Activated CD8-positive, alpha-beta memory T cell treated with anti-CD3 and anti-CD28 coated beads, Interleukin-2, amount 50 U/mL, for 4 hours (primary cell): ENCODE data around the gene TEKT1.

Experiments used
- DNase-seq: peaks from one replicate; pipeline ENCODE4 v3.0.0-alpha.2; 2020

TEKT1 gene

DNA sequence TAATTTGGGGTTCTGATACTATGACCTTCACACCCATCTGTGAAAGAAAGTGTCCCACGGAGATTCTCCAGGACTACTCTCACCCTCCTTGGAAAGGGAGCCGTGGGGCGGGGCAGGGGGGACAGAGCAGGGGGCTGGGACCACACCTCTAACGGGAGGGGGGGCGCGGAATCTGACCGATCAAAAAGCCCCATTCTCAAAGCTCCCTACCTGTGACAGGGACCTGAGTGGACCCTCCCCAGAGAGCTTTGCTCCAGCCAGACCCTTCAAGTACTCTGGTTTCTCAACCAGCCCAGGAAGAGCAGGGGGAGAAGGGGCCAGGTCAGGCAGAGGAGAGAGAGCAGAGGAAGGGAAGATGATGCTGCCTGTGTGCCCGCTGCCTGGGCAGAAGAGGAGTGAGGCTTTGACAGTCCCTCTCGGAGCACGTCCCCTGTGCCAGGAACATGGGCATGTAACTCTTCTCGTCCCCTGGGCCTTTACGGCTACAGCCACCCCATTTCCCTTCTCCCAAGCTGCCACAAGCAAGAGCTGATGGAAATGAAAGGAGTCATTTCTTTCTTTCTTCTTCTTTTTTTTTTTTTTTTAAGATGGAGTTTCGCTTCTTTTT lies 75.0 kb downstream of the TEKT1 start:
- no peak for DNase-seq

DNA sequence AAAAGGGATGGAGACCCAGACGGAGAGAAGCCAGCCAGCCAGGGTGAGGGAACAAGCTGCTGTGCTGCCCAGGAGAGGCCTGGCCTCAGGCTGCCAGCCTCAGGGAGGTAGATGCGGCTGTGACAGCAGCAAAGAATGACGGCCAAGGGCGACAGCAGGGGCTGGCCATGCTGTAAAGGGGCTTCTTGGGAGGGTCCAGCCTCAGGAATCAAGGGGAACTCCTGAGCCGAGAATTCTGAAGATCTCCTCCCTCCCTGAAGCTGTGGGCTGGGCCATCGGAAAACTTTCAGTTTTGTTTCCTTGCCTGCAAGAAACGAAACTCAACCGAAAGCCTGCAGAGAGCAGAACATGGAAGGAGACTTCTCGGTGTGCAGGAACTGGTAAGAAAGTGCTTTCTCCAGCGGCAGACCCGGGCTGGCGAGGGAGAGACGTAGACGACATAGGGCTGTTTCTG lies 75.8 kb downstream of the TEKT1 start, which contains the start of gene XAF1:
TSS of gene XAF1 (plus strand) at position 316 of the 454 bp plus-strand sequence. CDS start at position 349, 33 bp downstream.
- DNase-seq: peak; percentile 43

DNA sequence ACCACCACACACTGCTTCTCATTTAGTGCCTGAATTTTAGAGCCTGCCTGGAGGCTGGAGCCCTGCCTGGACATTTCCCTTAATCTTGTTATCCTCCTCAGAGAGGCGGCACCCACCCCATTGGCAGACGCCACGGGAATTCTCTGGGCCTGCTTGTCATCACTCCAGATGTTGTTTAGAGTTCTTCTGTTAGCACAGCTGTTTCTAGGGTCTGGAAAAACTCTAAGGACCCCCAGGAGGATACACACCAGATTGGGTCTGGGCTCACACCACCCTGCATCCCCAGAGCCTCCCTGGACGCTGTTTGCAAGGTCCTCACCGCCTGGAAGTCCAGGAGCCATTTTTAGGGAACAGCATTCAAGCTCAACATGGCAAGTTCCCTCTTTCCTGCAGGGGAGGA lies 76.2 kb downstream of the TEKT1 start:
- DNase-seq: no peak

DNA sequence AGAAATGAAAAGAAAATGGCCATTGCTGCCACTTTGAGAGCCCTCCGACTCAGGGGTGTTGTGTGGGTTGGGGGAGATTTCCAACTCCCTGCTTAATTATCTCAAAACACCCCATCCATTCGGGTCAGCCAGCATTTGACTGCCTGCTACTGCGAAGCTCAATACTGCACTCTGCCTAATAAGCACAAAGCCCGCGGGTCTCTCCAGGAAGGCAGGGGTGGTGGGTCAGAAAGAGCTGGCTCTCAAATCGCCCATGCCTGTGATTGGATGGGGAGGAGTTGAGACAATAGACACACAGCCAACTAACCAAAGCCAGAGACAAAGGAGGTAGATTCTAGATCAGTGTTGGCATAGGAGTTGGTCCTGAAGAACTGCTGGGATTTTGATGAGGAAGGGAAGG lies 78.0 kb downstream of the TEKT1 start:
- DNase-seq: no peak

DNA sequence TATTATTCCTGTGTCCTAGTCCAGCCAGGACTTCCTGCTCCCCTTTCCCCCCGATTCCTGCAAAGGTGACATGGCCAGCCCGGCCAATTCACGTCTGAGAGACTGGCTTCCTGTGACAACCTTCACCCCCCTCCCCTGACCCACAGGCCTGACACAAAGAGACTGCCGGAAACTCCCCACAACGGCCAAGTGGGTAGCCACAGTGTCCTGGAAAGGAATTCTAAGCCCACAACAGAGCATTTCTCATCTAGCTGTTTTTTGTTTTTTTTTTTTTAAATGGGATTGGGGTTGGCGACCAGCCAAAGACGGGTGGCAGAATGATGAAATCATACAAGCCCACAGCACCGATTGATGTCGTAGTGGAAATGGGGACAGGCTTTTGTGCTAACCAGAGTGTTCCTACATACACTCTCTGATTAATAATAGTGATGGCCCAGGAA lies 78.5 kb downstream of the TEKT1 start:
- peak; percentile 55 for DNase-seq

DNA sequence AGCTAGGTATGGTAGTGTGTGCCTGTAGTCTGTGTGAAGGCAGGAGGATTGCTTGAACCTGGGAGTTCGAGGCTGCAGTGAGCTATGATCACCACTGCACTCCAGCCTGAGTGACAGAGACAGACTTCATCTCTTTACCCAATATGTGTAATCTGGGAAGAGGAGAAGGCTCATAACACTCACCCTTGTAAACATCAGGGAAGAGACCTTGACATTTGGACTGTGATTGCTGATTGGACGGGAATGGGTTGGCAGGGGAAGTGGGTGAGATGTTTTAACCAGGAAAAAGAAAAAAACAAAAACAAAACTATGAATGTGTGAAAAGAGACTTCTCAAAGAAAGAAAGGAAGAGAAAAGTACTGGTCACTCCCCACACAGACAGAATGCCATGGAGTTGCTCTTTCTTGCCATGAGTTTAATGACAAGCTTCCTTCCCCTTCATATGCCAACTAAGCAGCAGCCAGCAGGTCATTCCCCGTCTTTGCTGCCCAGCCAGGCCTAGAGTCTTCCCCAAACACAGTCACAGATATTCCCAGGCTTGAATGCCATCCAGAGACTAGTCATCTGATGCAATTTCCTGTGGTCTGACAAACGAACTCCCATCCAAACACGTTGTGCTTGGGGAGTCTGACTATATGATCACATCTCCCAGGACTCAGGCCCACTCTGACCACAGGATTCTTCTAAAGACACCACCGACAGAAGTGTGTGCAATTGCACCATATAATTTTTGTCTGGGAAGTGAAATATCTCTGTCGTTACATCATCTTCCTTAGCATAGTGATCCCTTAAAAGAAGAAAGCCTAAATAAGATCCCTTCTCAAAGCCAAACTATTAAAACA lies 79.2 kb downstream of the TEKT1 start:
- DNase-seq: no peak

DNA sequence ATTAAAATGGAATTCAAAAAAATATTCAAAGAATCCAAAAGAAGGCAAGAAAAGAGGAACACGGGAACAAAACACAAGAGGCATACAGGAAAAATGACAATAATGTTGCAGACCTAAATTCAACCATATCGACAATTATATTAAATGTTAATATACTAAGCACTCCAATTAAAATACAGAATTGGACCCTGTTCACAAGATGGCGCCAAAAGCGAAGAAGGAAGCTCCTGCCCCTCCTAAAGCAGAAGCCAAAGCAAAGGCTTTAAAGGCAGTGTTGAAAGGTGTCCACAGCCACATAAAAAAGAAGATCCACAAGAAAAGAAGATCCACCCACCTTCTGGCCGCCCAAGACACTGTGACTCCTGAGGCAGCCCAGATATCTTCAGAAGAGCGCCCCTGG lies 82.0 kb downstream of the TEKT1 start:
- no peak for DNase-seq

DNA sequence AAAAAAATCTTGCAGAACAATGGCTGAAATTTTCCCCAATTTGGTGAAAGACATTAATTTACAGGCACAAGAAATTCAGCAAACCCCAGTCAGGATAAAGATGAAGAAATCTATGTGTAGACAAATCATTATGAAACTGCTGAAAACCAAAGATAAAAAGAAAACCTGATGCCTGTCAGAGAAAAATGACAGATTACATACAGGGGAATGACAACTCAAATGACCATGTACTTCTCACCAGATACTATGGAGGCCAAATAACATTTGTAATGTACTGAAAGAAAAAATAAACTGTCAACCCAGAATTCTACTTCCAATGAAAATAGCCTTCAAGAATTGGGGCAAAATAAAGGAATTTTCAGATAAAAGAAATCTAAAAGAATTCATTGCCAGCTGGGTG lies 82.9 kb downstream of the TEKT1 start:
- no peak for DNase-seq
